Esophagus squamous epithelium (tissue), 4 donors: ENCODE measurements around the gene PARPBP.

Experiments used
- CTCF ChIP-seq, 6 experiments: fragments of 450-650 bp in 4 of 6; fragments of 200-600 bp in 2 of 6; sonication (generic) in 2 of 6; IDR thresholded peaks; one replicate each; pipeline ENCODE4 v1.5.1; 2016 to 2019; ENCODE audit warnings: antibody characterized with exemption in 6 of 6, mild to moderate bottlenecking in 4 of 6, moderate library complexity in 4 of 6
- POLR2A ChIP-seq, 4 donors: fragments of 450-650 bp; IDR thresholded peaks; one replicate each; pipeline ENCODE4 v1.6.1; 2017; ENCODE audit warnings: antibody characterized with exemption in 4 of 4, mild to moderate bottlenecking in 4 of 4, moderate library complexity in 3 of 4

GRCh38 chr12:102204025-102204424 is 84.0 kb downstream of the PARPBP start:
- TF ChIP-seq CTCF (IDR thresholded peaks at IDR 0.05) (no peak), POLR2A (IDR thresholded peaks at IDR 0.05) (no peak)
